Endothelial cell of umbilical vein (primary cell): Measurements from ENCODE around the gene PKD1L1. TPM values are rescaled to one million over a fixed set of nuclear protein-coding genes. Genes with fewer than 3 reads are reported as not detected.

Experiments
- BruUV-seq: library from RNA; stranded (reverse); fragments of 400-500 nt; replicated peaks from 2 replicates; lab custom pipeline; 2021; lab: Mats Ljungman, UMichigan
- CTCF ChIA-PET: fragments of 300-600, 350-600 bp; sonication (Branson Sonifier 250); formaldehyde crosslinking; loops from one replicate; lab custom pipeline; 2021; ENCODE audit warnings: antibody characterized with exemption, inconsistent platforms; lab: Charles Lee
- POLR2A ChIA-PET: fragments of 300-600, 350-600 bp; sonication (Branson Sonifier 250); formaldehyde crosslinking; loops from one replicate; lab custom pipeline; 2021; ENCODE audit warnings: antibody characterized with exemption, inconsistent platforms; lab: Charles Lee
- DNase-seq: peaks from one replicate; pipeline ENCODE4 v3.0.0-alpha.2; 2011; ENCODE audit warnings: low read depth, low spot score
- FAIRE-seq: peaks from 2 replicates; lab custom pipeline; 2011; peaks lifted over from hg19 to GRCh38; lab: Jason Lieb, UNC
- H2AFZ ChIP-seq: 2 replicates; pipeline ENCODE4 v1.6.0; 2012; ENCODE audit warnings: low read depth, low read length, control low read depth, inconsistent platforms
- H3K27ac ChIP-seq: 2 replicates; pipeline ENCODE4 v1.5.1; 2011; ENCODE audit warnings: low read depth, mild to moderate bottlenecking, control low read depth, low read length, moderate library complexity; ENCODE audit not compliant: insufficient read depth
- H3K27me3 ChIP-seq, 2 experiments: 2 replicates each; pipeline versions ENCODE4 v1.6.0 to v1.6.1; 2011; ENCODE audit warnings: low read length in 2 of 2, mixed read lengths in 1 of 2; ENCODE audit not compliant: control insufficient read depth in 2 of 2, insufficient read depth in 2 of 2
- H3K36me3 ChIP-seq, 2 experiments: 2 replicates in 1 of 2; 3 replicates in 1 of 2; pipeline ENCODE4 v1.5.1; 2011; ENCODE audit warnings: low read length in 2 of 2, mild to moderate bottlenecking in 1 of 2, moderate library complexity in 1 of 2; ENCODE audit not compliant: control insufficient read depth in 2 of 2, insufficient read depth in 2 of 2; ENCODE audit errors: extremely low read depth in 1 of 2
- H3K4me1 ChIP-seq: 3 replicates; pipeline ENCODE4 v1.5.1; 2011; ENCODE audit warnings: mild to moderate bottlenecking, low read length; ENCODE audit not compliant: control insufficient read depth, insufficient read depth; ENCODE audit errors: extremely low read depth
- H3K4me2 ChIP-seq: 2 replicates; pipeline ENCODE4 v1.6.1; 2011; ENCODE audit warnings: low read length, control low read depth, mixed read lengths; ENCODE audit not compliant: insufficient read depth
- H3K4me3 ChIP-seq, 3 experiments: fragments of 200-600 bp in 1 of 3; sonication (generic), shearing (Covaris generic) in 1 of 3; replicated peaks in 1 of 3; 2 replicates each; pipeline ENCODE4 v1.5.1; 2011 to 2016; ENCODE audit warnings: control low read depth in 3 of 3, low read length in 3 of 3, mild to moderate bottlenecking in 2 of 3, inconsistent platforms in 1 of 3, low read depth in 1 of 3, moderate library complexity in 1 of 3; ENCODE audit not compliant: insufficient read depth in 1 of 3
- H3K79me2 ChIP-seq: 2 replicates; pipeline ENCODE4 v1.6.0; 2012; ENCODE audit warnings: low read length, inconsistent platforms; ENCODE audit not compliant: control insufficient read depth, insufficient read depth
- H3K9ac ChIP-seq: replicated peaks from 2 replicates; pipeline ENCODE3; 2011; ENCODE audit warnings: low read length, control low read depth; ENCODE audit not compliant: insufficient read depth; ENCODE audit errors: extremely low read depth
- H3K9me1 ChIP-seq: replicated peaks from 3 replicates; pipeline ENCODE4 v1.6.0; 2011; ENCODE audit warnings: mild to moderate bottlenecking, low read length; ENCODE audit not compliant: control insufficient read depth, insufficient read depth; ENCODE audit errors: extremely low read depth
- H3K9me3 ChIP-seq: replicated peaks from 2 replicates; pipeline ENCODE4 v1.5.1; 2012; ENCODE audit warnings: low read length, inconsistent platforms; ENCODE audit not compliant: control insufficient read depth, insufficient read depth
- H4K20me1 ChIP-seq: replicated peaks from 2 replicates; pipeline ENCODE3; 2011; ENCODE audit warnings: mild to moderate bottlenecking, low read length; ENCODE audit not compliant: control insufficient read depth, insufficient read depth; ENCODE audit errors: extremely low read depth
- CTCF ChIP-seq, 2 donors: IDR thresholded peaks; 1 replicate in 1 of 2; 2 replicates in 1 of 2; pipeline ENCODE4 v1.5.1; 2011; ENCODE audit warnings: low read length in 2 of 2, mild to moderate bottlenecking in 2 of 2, moderate library complexity in 2 of 2, control low read depth in 1 of 2, inconsistent platforms in 1 of 2, low read depth in 1 of 2; ENCODE audit not compliant: insufficient read depth in 1 of 2; ENCODE audit errors: extremely low read depth in 1 of 2
- GATA2 ChIP-seq: IDR thresholded peaks from 2 replicates; pipeline ENCODE4 v1.7.0; 2011; ENCODE audit warnings: low read depth, mild to moderate bottlenecking, moderate library complexity, mixed read lengths, low read length; ENCODE audit not compliant: insufficient read length, insufficient read depth
- MAX ChIP-seq: IDR thresholded peaks from 2 replicates; pipeline ENCODE4 v1.6.1; 2011; ENCODE audit not compliant: insufficient read depth, insufficient read length
- MYC ChIP-seq: IDR thresholded peaks from one replicate; pipeline ENCODE4 v1.6.1; 2011; ENCODE audit warnings: mild to moderate bottlenecking, low read depth, low read length
- POLR2AphosphoS5 ChIP-seq: IDR thresholded peaks from 2 replicates; pipeline ENCODE4 v1.6.1; 2012; ENCODE audit warnings: low read depth, mild to moderate bottlenecking, control low read depth, low read length, moderate library complexity; ENCODE audit not compliant: insufficient read depth
- dilution Hi-C: fragments of 300-500 bp; cut with MboI; formaldehyde crosslinking; loops from one replicate; pipeline ENCODE4 v1.15.0; 2019; ENCODE audit warnings: low sequenced_read_pairs; ENCODE audit not compliant: extremely low pct_ligation_motif_present
- intact Hi-C: fragments of 100-400 bp; cut with micrococcal nuclease; formaldehyde crosslinking; loops from one replicate; pipeline ENCODE4 v1.10.0; 2022
- polyA plus RNA-seq, 4 experiments: library from polyadenylated mRNA; depleted of rRNA in 3 of 4; stranded (reverse) in 3 of 4; unstranded in 1 of 4; fragments of >200 nt; gene quantifications; 2 replicates each; pipeline versions ENCODE4 v1.2.1 to v1.2.3, GENCODE V29; 2011 to 2012; ENCODE audit warnings: missing spikeins in 1 of 4
- total RNA-seq: library from RNA; stranded (reverse); gene quantifications from 2 replicates; pipeline ENCODE4 v1.2.3, GENCODE V29; 2021

The PKD1L1 gene
- total and polyA plus RNA-seq, 2 donors (not counting 3 experiments of a cell fraction or from before 2014, with no cell fraction given): 4.1 to 5.9 TPM

GRCh38 chr7:47792521-47793121 lies 155.6 kb downstream of the PKD1L1 start:
- no peaks in the 10 kb centered on the region for H3K9me1 ChIP-seq
- ChIA-PET POLR2A (no interaction called here), CTCF (interaction anchor here (0.6 to 1.9 kb wide), 11 partner anchors 8 to 526 kb away, joined by 3 to 25 read pairs (median 4); no protein-coding TSS in a partner anchor)
- H3K9ac ChIP-seq: no peak overlapping the region
- no peaks in the 10 kb centered on the region for H3K79me2 ChIP-seq
- H3K27me3 ChIP-seq: no peaks in the 10 kb centered on the region
- H4K20me1 ChIP-seq: no peaks in the 10 kb centered on the region
- intact Hi-C loops: loop anchor here (1.0 to 10.0 kb wide), 3 partner anchors 27 to 526 kb away; no protein-coding TSS in a partner anchor
- no peak overlapping the region for H3K27ac ChIP-seq
- DNase-seq (peak; percentile 69), FAIRE-seq (peak; percentile 79)
- H3K4me3 ChIP-seq: no peak overlapping the region
- TF ChIP-seq CTCF (IDR thresholded peaks at IDR 0.05; ENCODE audit: extremely low read depth in 1 of 2, insufficient read depth in 1 of 2, low read depth in 1 of 2, low read length in 2 of 2) (peak; percentile 52 to 57), POLR2AphosphoS5 (no peak), MAX (no peak), MYC (no peak), GATA2 (no peak)
- H2AFZ ChIP-seq: no peak overlapping the region
- H3K36me3 ChIP-seq: no peaks in the 10 kb centered on the region
- BruUV-seq: no TSS peak
- peaks cover 2% of the 10 kb centered on the region for H3K4me1 ChIP-seq
- no peak overlapping the region for H3K4me2 ChIP-seq
- dilution Hi-C loops: no loop called here
- H3K9me3 ChIP-seq: no peaks in the 10 kb centered on the region
